H9 (cell line): Measurements from ENCODE around the gene PJA1. TPM values are rescaled to one million over a fixed set of nuclear protein-coding genes. Genes with fewer than 3 reads are reported as not detected.

Experiments used
- DNase-seq: peaks from one replicate; pipeline ENCODE4 v3.0.0-alpha.2; 2017
- H2AFZ ChIP-seq: one replicate; pipeline ENCODE4 v1.6.1; 2013; ENCODE audit warnings: mild to moderate bottlenecking, low read length, control low read depth, moderate library complexity
- H2AK5ac ChIP-seq: 2 replicates; pipeline ENCODE4 v1.6.1; 2013; ENCODE audit warnings: low read length, control low read depth, mixed read lengths; ENCODE audit not compliant: insufficient read length
- H2BK120ac ChIP-seq: one replicate; pipeline ENCODE4 v1.6.1; 2013; ENCODE audit warnings: low read depth, mild to moderate bottlenecking, low read length, control low read depth, inconsistent platforms; ENCODE audit not compliant: poor library complexity, severe bottlenecking
- H2BK12ac ChIP-seq: 2 replicates; pipeline ENCODE4 v1.6.1; 2013; ENCODE audit warnings: low read length, control low read depth, mixed read lengths, low read depth; ENCODE audit not compliant: insufficient read length
- H2BK15ac ChIP-seq: 2 replicates; pipeline ENCODE4 v1.6.1; 2013; ENCODE audit warnings: low read depth, low read length, control low read depth
- H2BK20ac ChIP-seq: one replicate; pipeline ENCODE4 v1.6.1; 2013; ENCODE audit warnings: low read depth, mild to moderate bottlenecking, low read length, control low read depth, inconsistent platforms; ENCODE audit not compliant: poor library complexity, severe bottlenecking
- H2BK5ac ChIP-seq: 2 replicates; pipeline ENCODE4 v1.6.1; 2013; ENCODE audit warnings: low read length, control low read depth, mixed read lengths; ENCODE audit not compliant: insufficient read length
- H3K14ac ChIP-seq: 2 replicates; pipeline ENCODE4 v1.6.1; 2013; ENCODE audit warnings: low read length, control low read depth; ENCODE audit not compliant: insufficient read depth
- H3K18ac ChIP-seq: 2 replicates; pipeline ENCODE4 v1.6.1; 2013; ENCODE audit warnings: low read depth, mild to moderate bottlenecking, mixed read lengths, low read length, control low read depth; ENCODE audit not compliant: insufficient read length
- H3K23ac ChIP-seq: 2 replicates; pipeline ENCODE4 v1.6.1; 2013; ENCODE audit warnings: low read length, control low read depth, mixed read lengths, low read depth; ENCODE audit not compliant: insufficient read length
- H3K23me2 ChIP-seq: 2 replicates; pipeline ENCODE4 v1.6.1; 2013; ENCODE audit warnings: low read depth, mild to moderate bottlenecking, mixed read lengths, low read length, control low read depth; ENCODE audit not compliant: insufficient read length, poor library complexity, severe bottlenecking
- H3K27ac ChIP-seq: 2 replicates; pipeline ENCODE4 v1.5.1; 2013; ENCODE audit warnings: low read length, control low read depth, mixed read lengths, low read depth; ENCODE audit not compliant: insufficient read length
- H3K27me3 ChIP-seq: 2 replicates; pipeline ENCODE4 v1.6.1; 2013; ENCODE audit warnings: low read length, control low read depth, inconsistent platforms; ENCODE audit not compliant: insufficient read depth
- H3K4ac ChIP-seq: 2 replicates; pipeline ENCODE4 v1.6.1; 2013; ENCODE audit warnings: low read depth, mild to moderate bottlenecking, control low read depth, inconsistent platforms, low read length, moderate library complexity
- H3K4me1 ChIP-seq: 2 replicates; pipeline ENCODE4 v1.6.1; 2013; ENCODE audit warnings: low read length, control low read depth, inconsistent platforms; ENCODE audit not compliant: insufficient read depth
- H3K4me2 ChIP-seq: 2 replicates; pipeline ENCODE4 v1.6.1; 2013; ENCODE audit warnings: low read length, control low read depth, mixed read lengths; ENCODE audit not compliant: insufficient read length, insufficient read depth
- H3K56ac ChIP-seq: 2 replicates; pipeline ENCODE4 v1.6.1; 2013; ENCODE audit warnings: low read depth, mild to moderate bottlenecking, mixed read lengths, low read length, control low read depth; ENCODE audit not compliant: insufficient read length
- H3K79me1 ChIP-seq: 2 replicates; pipeline ENCODE4 v1.6.1; 2013; ENCODE audit warnings: low read depth, mild to moderate bottlenecking, moderate library complexity, low read length, control low read depth, inconsistent platforms; ENCODE audit not compliant: insufficient read depth, poor library complexity, severe bottlenecking
- H3K79me2 ChIP-seq: 2 replicates; pipeline ENCODE4 v1.6.1; 2013; ENCODE audit warnings: low read length, control low read depth, inconsistent platforms; ENCODE audit not compliant: insufficient read depth
- H3K9ac ChIP-seq: 2 replicates; pipeline ENCODE4 v1.6.1; 2013; ENCODE audit warnings: low read length, control low read depth, mixed read lengths; ENCODE audit not compliant: insufficient read length; ENCODE audit errors: extremely low read depth
- H3K9me3 ChIP-seq: one replicate; pipeline ENCODE4 v1.6.1; 2013; ENCODE audit warnings: low read depth, low read length, inconsistent platforms; ENCODE audit not compliant: control insufficient read depth
- H3T11ph ChIP-seq: one replicate; pipeline ENCODE4 v1.6.1; 2013; ENCODE audit warnings: mild to moderate bottlenecking, low read length, control low read depth, inconsistent platforms
- H4K20me1 ChIP-seq: one replicate; pipeline ENCODE4 v1.6.1; 2013; ENCODE audit not compliant: control insufficient read depth, insufficient read length, insufficient read depth
- H4K5ac ChIP-seq: 2 replicates; pipeline ENCODE4 v1.6.1; 2013; ENCODE audit warnings: low read depth, mild to moderate bottlenecking, mixed read lengths, low read length, control low read depth; ENCODE audit not compliant: insufficient read length
- H4K8ac ChIP-seq: replicated peaks from 2 replicates; pipeline ENCODE4 v1.6.1; 2013; ENCODE audit warnings: low read length, control low read depth, mixed read lengths, low read depth; ENCODE audit not compliant: insufficient read length
- H4K91ac ChIP-seq: 2 replicates; pipeline ENCODE4 v1.6.1; 2013; ENCODE audit warnings: low read depth, mild to moderate bottlenecking, moderate library complexity, mixed read lengths, low read length, control low read depth; ENCODE audit not compliant: insufficient read length
- H3K27ac Mint-ChIP-seq, 3 experiments: 2 replicates in 2 of 3; 3 replicates in 1 of 3; pipeline ENCODE4 v1.8.0; 2020 to 2021; ENCODE audit warnings: mixed read lengths in 3 of 3, mild to moderate bottlenecking in 1 of 3, moderate library complexity in 1 of 3
- H3K27me3 Mint-ChIP-seq: 2 replicates; pipeline ENCODE4 v1.8.0; 2021; ENCODE audit warnings: low read depth, mild to moderate bottlenecking, moderate library complexity, mixed read lengths
- H3K36me3 Mint-ChIP-seq, 3 experiments: 2 replicates in 2 of 3; 3 replicates in 1 of 3; pipeline ENCODE4 v1.8.0; 2020 to 2021; ENCODE audit warnings: low read depth in 3 of 3, mixed read lengths in 3 of 3; ENCODE audit not compliant: insufficient read depth in 1 of 3
- H3K4me1 Mint-ChIP-seq, 2 experiments: 2 replicates each; pipeline ENCODE4 v1.8.0; 2020; ENCODE audit warnings: mixed read lengths in 2 of 2
- H3K4me3 Mint-ChIP-seq, 2 experiments: 2 replicates in 1 of 2; 3 replicates in 1 of 2; pipeline ENCODE4 v1.8.0; 2020 to 2021; ENCODE audit warnings: mild to moderate bottlenecking in 2 of 2, mixed read lengths in 2 of 2, moderate library complexity in 1 of 2
- H3K9me3 Mint-ChIP-seq, 2 experiments: 2 replicates in 1 of 2; 3 replicates in 1 of 2; pipeline ENCODE4 v1.8.0; 2020; ENCODE audit warnings: mild to moderate bottlenecking in 2 of 2, mixed read lengths in 2 of 2, moderate library complexity in 1 of 2
- WGBS: extraction: QIAGEN DNeasy Blood & Tissue Kit; methylation state at CpG from one replicate; pipeline ENCODE4 v1.1.7; 2013; ENCODE audit warnings: missing lambda C conversion rate, low lambda C conversion rate, mixed read lengths; ENCODE audit not compliant: insufficient read length; ENCODE audit errors: extremely low coverage; 5-methylcytosine and 5-hydroxymethylcytosine counted together
- total RNA-seq: library from RNA; stranded (reverse); gene quantifications from 2 replicates; pipeline ENCODE4 v1.2.1, GENCODE V29; 2021
- TF ChIP-seq, protein P1 (sequence below): fragments of 200-600 bp; sonication (generic); conservative IDR thresholded peaks from 3 replicates; pipeline ENCODE4 v1.8.0; 2021; ENCODE audit warnings: antibody characterized with exemption, mild to moderate bottlenecking

The PJA1 gene
- total RNA-seq, 1 experiment from 2014 or later: 41.4 TPM

DNA sequence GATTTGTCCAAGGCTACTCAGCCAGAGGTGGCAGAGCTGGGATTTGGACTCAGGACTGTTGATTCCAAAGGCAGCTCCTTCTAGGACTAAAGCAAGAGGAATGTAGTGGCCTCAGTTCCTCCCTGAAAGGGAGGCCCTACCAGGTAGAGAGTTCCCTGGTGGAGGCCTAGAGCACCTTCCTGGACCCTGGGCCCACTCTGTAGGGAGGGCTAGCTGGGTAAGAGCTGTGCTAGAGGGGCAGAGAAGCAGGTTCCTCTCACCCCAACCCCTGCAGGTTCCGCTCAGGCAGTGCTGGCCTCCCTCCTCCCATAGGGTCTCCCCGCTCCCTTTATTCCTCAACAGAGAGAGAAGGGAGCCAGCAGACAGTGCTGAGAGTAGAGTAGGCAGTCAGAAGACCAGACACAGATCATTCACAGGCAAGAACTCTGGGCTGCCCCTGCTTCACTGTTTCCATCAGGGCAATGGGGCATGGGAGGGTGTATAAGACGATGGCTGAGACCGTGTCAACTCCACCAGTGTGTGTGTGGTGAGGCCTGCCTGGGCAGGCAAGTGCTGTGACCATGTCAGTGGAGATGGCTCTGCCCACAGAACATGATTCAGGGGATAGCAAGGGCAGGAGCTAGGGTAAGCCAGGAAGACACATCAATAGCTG, 12.4 kb upstream of the PJA1 start:
- H2BK20ac ChIP-seq: no peak overlapping the region
- no peaks in the 10 kb centered on the region for H4K20me1 ChIP-seq
- TF ChIP-seq, protein P1, sequence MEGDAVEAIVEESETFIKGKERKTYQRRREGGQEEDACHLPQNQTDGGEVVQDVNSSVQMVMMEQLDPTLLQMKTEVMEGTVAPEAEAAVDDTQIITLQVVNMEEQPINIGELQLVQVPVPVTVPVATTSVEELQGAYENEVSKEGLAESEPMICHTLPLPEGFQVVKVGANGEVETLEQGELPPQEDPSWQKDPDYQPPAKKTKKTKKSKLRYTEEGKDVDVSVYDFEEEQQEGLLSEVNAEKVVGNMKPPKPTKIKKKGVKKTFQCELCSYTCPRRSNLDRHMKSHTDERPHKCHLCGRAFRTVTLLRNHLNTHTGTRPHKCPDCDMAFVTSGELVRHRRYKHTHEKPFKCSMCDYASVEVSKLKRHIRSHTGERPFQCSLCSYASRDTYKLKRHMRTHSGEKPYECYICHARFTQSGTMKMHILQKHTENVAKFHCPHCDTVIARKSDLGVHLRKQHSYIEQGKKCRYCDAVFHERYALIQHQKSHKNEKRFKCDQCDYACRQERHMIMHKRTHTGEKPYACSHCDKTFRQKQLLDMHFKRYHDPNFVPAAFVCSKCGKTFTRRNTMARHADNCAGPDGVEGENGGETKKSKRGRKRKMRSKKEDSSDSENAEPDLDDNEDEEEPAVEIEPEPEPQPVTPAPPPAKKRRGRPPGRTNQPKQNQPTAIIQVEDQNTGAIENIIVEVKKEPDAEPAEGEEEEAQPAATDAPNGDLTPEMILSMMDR: no peak
- no peak overlapping the region for H2BK120ac ChIP-seq
- H3K79me2 ChIP-seq: no peaks in the 10 kb centered on the region
- H3K9me3 ChIP-seq: no peaks in the 10 kb centered on the region
- no peak overlapping the region for H3K27ac Mint-ChIP-seq
- no peak overlapping the region for H3K4ac ChIP-seq
- no peaks in the 10 kb centered on the region for H3K27me3 ChIP-seq
- no peak overlapping the region for H2BK15ac ChIP-seq
- no peak overlapping the region for H3K23ac ChIP-seq
- WGBS: no CpG with 5 or more reads among the region's 4 CpGs
- H3K79me1 ChIP-seq: no peaks in the 10 kb centered on the region
- no peak overlapping the region for H3K18ac ChIP-seq
- H3K4me1 Mint-ChIP-seq: peaks cover 12 to 21% of the 10 kb centered on the region in 2 experiments
- no peak overlapping the region for H4K5ac ChIP-seq
- no peak overlapping the region for H3K4me2 ChIP-seq
- peaks cover 0 to 7% (median 5%) of the 10 kb centered on the region in 3 experiments; a peak in 4 of 7 replicates for H3K36me3 Mint-ChIP-seq
- no peak overlapping the region for H3K9ac ChIP-seq
- no peak overlapping the region for H3K4me3 Mint-ChIP-seq
- H3K4me1 ChIP-seq: no peaks in the 10 kb centered on the region
- no peak overlapping the region for H3T11ph ChIP-seq
- H3K56ac ChIP-seq: no peak overlapping the region
- no peak overlapping the region for H3K14ac ChIP-seq
- H3K27ac ChIP-seq: no peak overlapping the region
- DNase-seq: no peak
- peaks cover 72 to 77% of the 10 kb centered on the region in 2 experiments for H3K9me3 Mint-ChIP-seq
- H2BK5ac ChIP-seq: no peak overlapping the region
- no peak overlapping the region for H2AFZ ChIP-seq
- peaks cover 68% of the 10 kb centered on the region for H3K27me3 Mint-ChIP-seq
- no peaks in the 10 kb centered on the region for H3K23me2 ChIP-seq
- H4K8ac ChIP-seq: no peak overlapping the region
- H2BK12ac ChIP-seq: no peak overlapping the region
- no peak overlapping the region for H2AK5ac ChIP-seq
- H4K91ac ChIP-seq: no peak overlapping the region
